Lung microvascular endothelial cell (primary cell): Measurements from ENCODE around the gene NPL. TPM values are rescaled to one million over a fixed set of nuclear protein-coding genes. Genes with fewer than 3 reads are reported as not detected.

Experiments used
- DNase-seq, 2 donors: peaks; one replicate each; pipeline versions ENCODE4 v3.0.0 to v3.0.0-alpha.2; 2010; ENCODE audit warnings: low read depth in 2 of 2
- total RNA-seq: library from RNA; depleted of rRNA; stranded (reverse); fragments of >200 nt; gene quantifications from 2 replicates; pipeline ENCODE4 v1.2.1, GENCODE V29; 2014

Gene NPL
- total RNA-seq, 1 donor from 2014 or later, result 1.6 TPM

GRCh38 chr1:182862827-182863226 lies 73.3 kb downstream of the NPL start:
- no peak for DNase-seq

GRCh38 chr1:182863940-182864339 lies 74.4 kb downstream of the NPL start:
- no peak for DNase-seq

GRCh38 chr1:182867861-182868260 lies 78.3 kb downstream of the NPL start:
- no peak for DNase-seq

- no peak for DNase-seq
Observed at GRCh38 chr1:182869241-182869666, 79.7 kb downstream of the NPL start.

DNA sequence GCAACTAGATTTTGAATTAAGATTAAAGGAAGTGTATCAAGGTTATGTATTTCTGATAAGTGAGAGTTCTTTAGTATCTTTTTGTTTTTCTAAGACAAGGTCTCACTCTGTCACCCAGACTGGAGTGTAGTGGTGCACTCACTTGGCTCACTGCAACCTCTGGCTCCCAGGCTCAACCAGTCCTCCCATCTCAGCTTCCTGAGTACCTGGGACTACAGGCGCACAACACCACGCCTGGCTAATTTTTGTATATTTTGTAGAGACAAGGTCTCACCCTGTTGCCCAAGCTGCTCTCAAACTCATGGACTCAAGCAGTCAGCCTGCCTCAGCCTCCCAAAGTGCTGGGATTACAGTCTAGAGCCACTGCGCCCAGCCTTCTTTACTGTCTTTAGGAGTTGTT lies 83.3 kb downstream of the NPL start:
- DNase-seq, result no peak

GRCh38 chr1:182875889-182876288 lies 86.3 kb downstream of the NPL start:
- no peak for DNase-seq

- no peak for DNase-seq
Observed at GRCh38 chr1:182877331-182877730, 87.8 kb downstream of the NPL start.

DNA sequence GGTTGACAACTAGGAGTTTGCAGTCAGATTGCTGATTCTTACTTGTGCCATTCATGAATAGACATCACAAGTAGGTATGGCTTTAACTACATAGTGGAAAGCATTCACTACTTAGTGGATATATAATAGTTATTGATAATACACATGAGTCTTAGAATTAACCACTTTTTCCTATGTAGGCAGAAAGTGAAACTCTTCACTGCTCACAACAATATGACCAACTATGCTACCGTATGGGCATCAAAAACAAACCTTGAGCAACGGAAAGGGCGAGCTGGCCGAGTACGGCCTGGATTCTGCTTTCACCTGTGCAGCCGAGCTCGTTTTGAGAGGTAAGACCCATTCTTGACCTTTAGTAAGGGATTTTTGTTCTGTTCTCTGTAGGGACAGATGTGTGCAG lies 88.3 kb downstream of the NPL start:
- no peak for DNase-seq

Other genes starting within 250 kb of the NPL start
- gene RNASEL, start 200.5 kb upstream of the NPL start, total RNA-seq, result 0.20 and 0.44 TPM in 2 replicates
- 0.65 and 1.4 TPM in 2 replicates for gene RGS16, start 185.4 kb upstream of the NPL start, total RNA-seq
- not detected in 2 replicates for gene RGS8, start 105.2 kb upstream of the NPL start, total RNA-seq
- 139 and 159 TPM in 2 replicates for gene DHX9, start 49.6 kb downstream of the NPL start, total RNA-seq
- gene SHCBP1L, start 163.4 kb downstream of the NPL start, total RNA-seq, result not detected in 2 replicates
- gene LAMC1, start 233.6 kb downstream of the NPL start, total RNA-seq, result 240 and 248 TPM in 2 replicates